K562 (cell line): ENCODE measurements around the gene TFAP2D. TPM values are rescaled to one million over a fixed set of nuclear protein-coding genes. Genes with fewer than 3 reads are reported as not detected.

Source experiments
- ATAC-seq: fragments of 200-7000 bp; cut with Tn5 transposase; 3 replicates; pipeline ENCODE4 v1.9.1; 2020; ENCODE audit warnings: moderate library complexity
- BruUV-seq: library from RNA; stranded (reverse); fragments of 400-500 nt; replicated peaks from 2 replicates; lab custom pipeline; 2021; lab: Mats Ljungman, UMichigan
- CTCF ChIA-PET: fragments of 300-600 bp; formaldehyde crosslinking; extraction: SDS; loops from one replicate; lab custom pipeline; 2021; ENCODE audit warnings: low intra/inter-chr PET ratio; lab: Yijun Ruan, JAX
- POLR2A ChIA-PET: fragments of 300-600, 350-650 bp; sonication (Branson Sonifier 250); formaldehyde crosslinking; extraction: SDS; loops from one replicate; lab custom pipeline; 2021; ENCODE audit warnings: antibody characterized with exemption, inconsistent platforms; lab: Yijun Ruan, JAX
- DNase-seq, 4 experiments: peaks; one replicate each; pipeline versions ENCODE4 v3.0.0 to v3.0.0-alpha.2; 2011 to 2018; ENCODE audit warnings: low spot score in 3 of 4, mixed read lengths in 3 of 4; ENCODE audit errors: extremely low read depth in 1 of 4
- FAIRE-seq: peaks from 2 replicates; lab custom pipeline; 2011; peaks lifted over from hg19 to GRCh38; lab: Jason Lieb, UNC
- H2AFZ ChIP-seq: 2 replicates; pipeline ENCODE4 v1.6.0; 2011; ENCODE audit warnings: low read depth, low read length, control low read depth, inconsistent platforms
- H3K27ac ChIP-seq: fragments of 200-600 bp; 3 replicates; pipeline ENCODE4 v1.8.0; 2011; ENCODE audit warnings: low read depth, mild to moderate bottlenecking, control low read depth, inconsistent platforms, low read length, moderate library complexity, mixed read lengths; ENCODE audit errors: extremely low read depth
- H3K27me3 ChIP-seq, 2 experiments: fragments of 300-600 bp in 1 of 2; 2 replicates in 1 of 2; 3 replicates in 1 of 2; pipeline versions ENCODE4 v1.6.0 to v1.8.0; 2011; ENCODE audit warnings: inconsistent platforms in 2 of 2, low read length in 2 of 2, mild to moderate bottlenecking in 1 of 2, mixed read lengths in 1 of 2, moderate library complexity in 1 of 2; ENCODE audit not compliant: control insufficient read depth in 2 of 2, insufficient read depth in 2 of 2
- H3K36me3 ChIP-seq: fragments of 300-600 bp; 3 replicates; pipeline ENCODE4 v1.8.0; 2011; ENCODE audit warnings: mild to moderate bottlenecking, low read length, inconsistent platforms; ENCODE audit not compliant: control insufficient read depth, insufficient read depth
- H3K4me1 ChIP-seq, 2 experiments: fragments of 200-600 bp in 1 of 2; replicated peaks in 1 of 2; 2 replicates in 1 of 2; 3 replicates in 1 of 2; pipeline versions ENCODE4 v1.5.1 to v1.8.0; 2011; ENCODE audit warnings: inconsistent platforms in 2 of 2, low read length in 2 of 2, mild to moderate bottlenecking in 1 of 2, mixed read lengths in 1 of 2, moderate library complexity in 1 of 2; ENCODE audit not compliant: control insufficient read depth in 2 of 2, insufficient read depth in 2 of 2
- H3K4me2 ChIP-seq: 2 replicates; pipeline ENCODE4 v1.6.1; 2011; ENCODE audit warnings: low read length, control low read depth, inconsistent platforms, mixed read lengths; ENCODE audit not compliant: insufficient read depth
- H3K4me3 ChIP-seq: fragments of 200-600 bp; sonication (generic), shearing (Covaris generic); 2 replicates; pipeline ENCODE4 v1.5.1; 2016; ENCODE audit warnings: control low read depth, inconsistent platforms
- H3K79me2 ChIP-seq: fragments of 200-600 bp; 3 replicates; pipeline ENCODE4 v1.8.0; 2011; ENCODE audit warnings: low read length, inconsistent platforms; ENCODE audit not compliant: control insufficient read depth, insufficient read depth
- H3K9ac ChIP-seq, 2 experiments: 2 replicates each; pipeline versions ENCODE4 v1.6.0 to v1.6.1; 2011; ENCODE audit warnings: low read depth in 2 of 2, low read length in 2 of 2, control low read depth in 1 of 2, inconsistent platforms in 1 of 2, mild to moderate bottlenecking in 1 of 2, mixed read lengths in 1 of 2; ENCODE audit not compliant: insufficient read depth in 1 of 2
- H3K9me1 ChIP-seq: one replicate; pipeline ENCODE4 v1.6.0; 2011; ENCODE audit warnings: inconsistent platforms, mild to moderate bottlenecking, low read length, moderate library complexity; ENCODE audit not compliant: control insufficient read depth, insufficient read depth
- H3K9me3 ChIP-seq: replicated peaks from 2 replicates; pipeline ENCODE4 v1.5.1; 2011; ENCODE audit warnings: low read depth, low read length, inconsistent platforms; ENCODE audit not compliant: control insufficient read depth, insufficient read depth
- H4K20me1 ChIP-seq: replicated peaks from 2 replicates; pipeline ENCODE4 v1.6.1; 2011; ENCODE audit warnings: low read length, inconsistent platforms, mixed read lengths; ENCODE audit not compliant: control insufficient read depth, insufficient read depth
- BHLHE40 ChIP-seq: IDR thresholded peaks from 2 replicates; pipeline ENCODE4 v1.6.1; 2011; ENCODE audit warnings: low read length, improper control_type of control experiment
- DNMT1 ChIP-seq: fragments of 450-650 bp; IDR thresholded peaks from 2 replicates; pipeline ENCODE4 v1.6.1; 2016; ENCODE audit warnings: antibody characterized with exemption, mild to moderate bottlenecking
- ETV5 ChIP-seq: sonication (generic); formaldehyde crosslinking; IDR thresholded peaks from 2 replicates; pipeline ENCODE4 v1.4.0; 2020; ENCODE audit warnings: low read depth, mild to moderate bottlenecking, missing genetic modification reagents
- HMG20A ChIP-seq: fragments of 450-650 bp; formaldehyde crosslinking; conservative IDR thresholded peaks from 2 replicates; pipeline ENCODE4 v1.4.0; 2020; ENCODE audit warnings: mild to moderate bottlenecking, mixed read lengths
- KLF1 ChIP-seq: fragments of 450-650 bp; IDR thresholded peaks from 2 replicates; pipeline ENCODE4 v1.6.1; 2016; ENCODE audit warnings: missing genetic modification characterization, missing compliant biosample characterization
- NFIC ChIP-seq: fragments of 450-650 bp; IDR thresholded peaks from 2 replicates; pipeline ENCODE4 v1.6.1; 2017; ENCODE audit warnings: mild to moderate bottlenecking, inconsistent platforms
- SIRT6 ChIP-seq: IDR thresholded peaks from one replicate; pipeline ENCODE4 v1.6.1; 2012; ENCODE audit warnings: low read depth, mild to moderate bottlenecking, control low read depth, inconsistent platforms, low read length, moderate library complexity
- SMAD1 ChIP-seq: fragments of 150-350 bp; IDR thresholded peaks from 2 replicates; pipeline ENCODE4 v1.6.1; 2014; ENCODE audit warnings: low read length, low read depth; ENCODE audit not compliant: partially characterized antibody
- WGBS: fragments of 100-300 bp; shearing (Covaris generic); methylation state at CpG from one replicate; pipeline ENCODE4 v1.1.6; 2016; ENCODE audit warnings: low coverage, mixed read lengths; ENCODE audit not compliant: insufficient coverage; ENCODE audit errors: missing lambda C conversion rate; 5-methylcytosine and 5-hydroxymethylcytosine counted together
- in situ Hi-C: fragments of 300-500 bp; cut with MboI; formaldehyde crosslinking; loops from 4 replicates; pipeline ENCODE4 v1.15.0; 2018; ENCODE audit warnings: inconsistent platforms, mixed read lengths
- intact Hi-C: fragments of 100-400 bp; cut with micrococcal nuclease; formaldehyde crosslinking; loops from 2 replicates; pipeline ENCODE4 v1.14.2; 2022
- polyA plus RNA-seq, 8 experiments: library from polyadenylated mRNA; depleted of rRNA in 4 of 8; stranded (reverse) in 5 of 8; unstranded in 3 of 8; fragments of >200 nt; fragmentation: Nextera tagmentation in 2 of 8; fragmentation: Illumina TruSeq in 1 of 8; extraction: Ambion mirVana in 2 of 8; extraction: Trizol in 1 of 8; gene quantifications; 2 replicates each; pipeline versions ENCODE4 v1.2.1 to v1.2.3, GENCODE V29; 2011 to 2014; ENCODE audit warnings: inconsistent platforms in 1 of 8, missing spikeins in 1 of 8
- total RNA-seq, 7 experiments: library from RNA; depleted of rRNA in 6 of 7; stranded (reverse); fragments of >200 nt in 6 of 7; fragmentation: Illumina TruSeq in 2 of 7; extraction: Trizol in 2 of 7; gene quantifications; 2 replicates each; pipeline versions ENCODE4 v1.2.1 to v1.2.3, GENCODE V29; 2011 to 2021; ENCODE audit warnings: low replicate concordance in 1 of 7
- TF ChIP-seq, protein P1 (sequence below), 2 experiments: fragments of 450-650 bp in 1 of 2; sonication (generic) in 1 of 2; formaldehyde crosslinking in 1 of 2; IDR thresholded peaks; 2 replicates each; pipeline versions ENCODE4 v1.7.1 to v1.9.0; 2016 to 2022; ENCODE audit warnings: inconsistent platforms in 1 of 2, mild to moderate bottlenecking in 1 of 2, missing genetic modification reagents in 1 of 2

TFAP2D gene
- total and polyA plus RNA-seq, 9 of the 15 experiments (the other 6 are each of a cell fraction or from before 2014, with no cell fraction given), result not detected

GRCh38 chr6:50778696-50779095 is 65.4 kb downstream of the TFAP2D start:
- ChIA-PET POLR2A (no interaction called here), CTCF (no interaction called here)
- Histone ChIP-seq H3K36me3 (no peaks in the 10 kb centered on the region), H3K4me2 (no peak overlapping the region), H3K9ac (no peak overlapping the region), H3K4me1 (no peaks in the 10 kb centered on the region), H3K27me3 (no peaks in the 10 kb centered on the region), H3K9me3 (no peaks in the 10 kb centered on the region), H3K9me1 (no peaks in the 10 kb centered on the region), H2AFZ (no peak overlapping the region), H4K20me1 (no peaks in the 10 kb centered on the region), H3K79me2 (no peaks in the 10 kb centered on the region), H3K27ac (no peak overlapping the region), H3K4me3 (no peak overlapping the region)
- BruUV-seq, result no TSS peak
- no peak for TF ChIP-seq ETV5
- TF ChIP-seq NFIC, result 0 out of 2 replicates have a peak, but pooled peaks have one; percentile 19
- intact Hi-C loops, result no loop called here
- in situ Hi-C loops, result no loop called here
- FAIRE-seq, result no peak
- no peak for ATAC-seq
- DNase-seq, result no peak

DNA sequence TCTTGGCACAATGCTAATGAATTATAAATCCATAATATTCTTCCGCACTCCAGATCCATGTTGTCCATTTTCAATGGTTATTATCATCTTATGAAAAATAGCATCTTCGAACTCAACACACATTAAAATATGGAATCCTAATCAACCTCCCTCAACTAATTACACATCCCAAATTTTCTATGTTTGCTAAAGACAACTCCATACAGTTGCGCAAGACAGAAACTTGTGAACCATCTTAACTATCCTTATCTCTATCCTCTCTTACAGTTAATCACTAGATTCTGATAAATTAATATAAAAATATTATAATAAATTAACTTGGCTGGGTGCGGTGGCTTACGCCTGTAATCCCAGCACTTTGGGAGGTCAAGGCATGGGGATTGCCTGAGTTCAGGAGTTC is 67.1 kb downstream of the TFAP2D start:
- no peaks in the 10 kb centered on the region for H3K27me3 ChIP-seq
- H2AFZ ChIP-seq, result no peak overlapping the region
- H3K9me1 ChIP-seq, result no peaks in the 10 kb centered on the region
- H3K4me1 ChIP-seq, result no peaks in the 10 kb centered on the region
- BruUV-seq, result no TSS peak
- WGBS, result 1% methylated on average over 5 of the region's 5 CpGs
- H3K4me2 ChIP-seq, result no peak overlapping the region
- no peak for DNase-seq
- in situ Hi-C loops (no loop called here), intact Hi-C loops (no loop called here)
- H3K36me3 ChIP-seq, result no peaks in the 10 kb centered on the region
- ChIA-PET CTCF (no interaction called here), POLR2A (no interaction called here)
- no peak for ATAC-seq
- H4K20me1 ChIP-seq, result no peaks in the 10 kb centered on the region
- FAIRE-seq, result no peak
- no peak overlapping the region for H3K4me3 ChIP-seq
- no peaks in the 10 kb centered on the region for H3K79me2 ChIP-seq
- H3K9ac ChIP-seq, result no peak overlapping the region
- H3K9me3 ChIP-seq, result no peaks in the 10 kb centered on the region
- no peak overlapping the region for H3K27ac ChIP-seq
- TF ChIP-seq SIRT6, result no peak
- TF ChIP-seq DNMT1, result no peak
- TF ChIP-seq SMAD1, result no peak
- TF ChIP-seq, protein P1, sequence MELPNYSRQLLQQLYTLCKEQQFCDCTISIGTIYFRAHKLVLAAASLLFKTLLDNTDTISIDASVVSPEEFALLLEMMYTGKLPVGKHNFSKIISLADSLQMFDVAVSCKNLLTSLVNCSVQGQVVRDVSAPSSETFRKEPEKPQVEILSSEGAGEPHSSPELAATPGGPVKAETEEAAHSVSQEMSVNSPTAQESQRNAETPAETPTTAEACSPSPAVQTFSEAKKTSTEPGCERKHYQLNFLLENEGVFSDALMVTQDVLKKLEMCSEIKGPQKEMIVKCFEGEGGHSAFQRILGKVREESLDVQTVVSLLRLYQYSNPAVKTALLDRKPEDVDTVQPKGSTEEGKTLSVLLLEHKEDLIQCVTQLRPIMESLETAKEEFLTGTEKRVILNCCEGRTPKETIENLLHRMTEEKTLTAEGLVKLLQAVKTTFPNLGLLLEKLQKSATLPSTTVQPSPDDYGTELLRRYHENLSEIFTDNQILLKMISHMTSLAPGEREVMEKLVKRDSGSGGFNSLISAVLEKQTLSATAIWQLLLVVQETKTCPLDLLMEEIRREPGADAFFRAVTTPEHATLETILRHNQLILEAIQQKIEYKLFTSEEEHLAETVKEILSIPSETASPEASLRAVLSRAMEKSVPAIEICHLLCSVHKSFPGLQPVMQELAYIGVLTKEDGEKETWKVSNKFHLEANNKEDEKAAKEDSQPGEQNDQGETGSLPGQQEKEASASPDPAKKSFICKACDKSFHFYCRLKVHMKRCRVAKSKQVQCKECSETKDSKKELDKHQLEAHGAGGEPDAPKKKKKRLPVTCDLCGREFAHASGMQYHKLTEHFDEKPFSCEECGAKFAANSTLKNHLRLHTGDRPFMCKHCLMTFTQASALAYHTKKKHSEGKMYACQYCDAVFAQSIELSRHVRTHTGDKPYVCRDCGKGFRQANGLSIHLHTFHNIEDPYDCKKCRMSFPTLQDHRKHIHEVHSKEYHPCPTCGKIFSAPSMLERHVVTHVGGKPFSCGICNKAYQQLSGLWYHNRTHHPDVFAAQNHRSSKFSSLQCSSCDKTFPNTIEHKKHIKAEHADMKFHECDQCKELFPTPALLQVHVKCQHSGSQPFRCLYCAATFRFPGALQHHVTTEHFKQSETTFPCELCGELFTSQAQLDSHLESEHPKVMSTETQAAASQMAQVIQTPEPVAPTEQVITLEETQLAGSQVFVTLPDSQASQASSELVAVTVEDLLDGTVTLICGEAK (IDR thresholded peaks at IDR 0.05), result no peak
- TF ChIP-seq, protein P1 (CRISPR knock-in tag; IDR thresholded peaks at IDR 0.05), result no peak
- TF ChIP-seq KLF1 (tag), result no peak
- TF ChIP-seq BHLHE40, result no peak
- no peak for TF ChIP-seq HMG20A
